ENCODE data around the gene COL25A1. TPM values are rescaled to one million over a fixed set of nuclear protein-coding genes. Genes with fewer than 3 reads are reported as not detected.
A peak's percentile ranks its signal among the peaks of the same experiment; 100 is the strongest.
"Not testable (repeated sequence)": the region's sequence is repeated elsewhere in the genome, so short reads cannot be mapped to it uniquely, and the experiment has no call there.

Gene COL25A1
- total RNA-seq, 1 experiment from 2014 or later, result 10.4 TPM

- DNase-seq (ENCODE audit: low read depth, low spot score), result no peak
- in situ Hi-C loops (cut with HindIII; ENCODE audit: low pct_unique_long_range_greater_than_20kb, low sequenced_read_pairs), result no loop called here
Measured at GRCh38 chr4:109160494-109160893, 142.0 kb downstream of the COL25A1 start.

GRCh38 chr4:109157696-109158095 lies 144.8 kb downstream of the COL25A1 start:
- in situ Hi-C loops (cut with HindIII; ENCODE audit: low pct_unique_long_range_greater_than_20kb, low sequenced_read_pairs), result no loop called here
- DNase-seq (ENCODE audit: low read depth, low spot score), result no peak

- in situ Hi-C loops (cut with HindIII; ENCODE audit: low pct_unique_long_range_greater_than_20kb, low sequenced_read_pairs), result no loop called here
- DNase-seq (ENCODE audit: low read depth, low spot score), result no peak
Measured at GRCh38 chr4:109157205-109157604, 145.3 kb downstream of the COL25A1 start.

GRCh38 chr4:109156356-109156755 lies 146.1 kb downstream of the COL25A1 start:
- DNase-seq (ENCODE audit: low read depth, low spot score), result no peak
- in situ Hi-C loops (cut with HindIII; ENCODE audit: low pct_unique_long_range_greater_than_20kb, low sequenced_read_pairs), result no loop called here

- no peak for DNase-seq (ENCODE audit: low read depth, low spot score)
- in situ Hi-C loops (cut with HindIII; ENCODE audit: low pct_unique_long_range_greater_than_20kb, low sequenced_read_pairs), result no loop called here
Measured at GRCh38 chr4:109155682-109156283, 146.7 kb downstream of the COL25A1 start.

- in situ Hi-C loops (cut with HindIII; ENCODE audit: low pct_unique_long_range_greater_than_20kb, low sequenced_read_pairs), result no loop called here
- peak; percentile 36 for DNase-seq (ENCODE audit: low read depth, low spot score)
Measured at GRCh38 chr4:109155084-109155483, 147.4 kb downstream of the COL25A1 start.

GRCh38 chr4:109154424-109154823 lies 148.0 kb downstream of the COL25A1 start:
- no peak for DNase-seq (ENCODE audit: low read depth, low spot score)
- in situ Hi-C loops (cut with HindIII; ENCODE audit: low pct_unique_long_range_greater_than_20kb, low sequenced_read_pairs), result no loop called here

GRCh38 chr4:109149836-109150235 lies 152.6 kb downstream of the COL25A1 start:
- in situ Hi-C loops (cut with HindIII; ENCODE audit: low pct_unique_long_range_greater_than_20kb, low sequenced_read_pairs), result no loop called here
- no peak for DNase-seq (ENCODE audit: low read depth, low spot score)

GRCh38 chr4:109148577-109149075 lies 153.8 kb downstream of the COL25A1 start:
- no peak for DNase-seq (ENCODE audit: low read depth, low spot score)
- in situ Hi-C loops (cut with HindIII; ENCODE audit: low pct_unique_long_range_greater_than_20kb, low sequenced_read_pairs), result no loop called here

GRCh38 chr4:109147135-109147534 lies 155.3 kb downstream of the COL25A1 start:
- in situ Hi-C loops (cut with HindIII; ENCODE audit: low pct_unique_long_range_greater_than_20kb, low sequenced_read_pairs), result no loop called here

GRCh38 chr4:109146499-109146898 lies 156.0 kb downstream of the COL25A1 start:
- in situ Hi-C loops (cut with HindIII; ENCODE audit: low pct_unique_long_range_greater_than_20kb, low sequenced_read_pairs), result no loop called here

More at GRCh38 chr4:109147135-109147534, 155.3 kb downstream of the COL25A1 start:
- DNase-seq (ENCODE audit: low read depth, low spot score), result no peak

GRCh38 chr4:109138125-109138524 lies 164.3 kb downstream of the COL25A1 start:
- DNase-seq (ENCODE audit: low read depth, low spot score); in situ Hi-C loops (cut with HindIII; ENCODE audit: low pct_unique_long_range_greater_than_20kb, low sequenced_read_pairs): not testable (repeated sequence)

More at GRCh38 chr4:109146499-109146898, 156.0 kb downstream of the COL25A1 start:
- DNase-seq (ENCODE audit: low read depth, low spot score), result no peak

GRCh38 chr4:109134921-109135320 lies 167.5 kb downstream of the COL25A1 start:
- DNase-seq (ENCODE audit: low read depth, low spot score), result no peak
- in situ Hi-C loops (cut with HindIII; ENCODE audit: low pct_unique_long_range_greater_than_20kb, low sequenced_read_pairs), result no loop called here

- in situ Hi-C loops (cut with HindIII; ENCODE audit: low pct_unique_long_range_greater_than_20kb, low sequenced_read_pairs), result no loop called here
Measured at GRCh38 chr4:109134268-109134667, 168.2 kb downstream of the COL25A1 start.

GRCh38 chr4:109131559-109131958 lies 170.9 kb downstream of the COL25A1 start:
- no peak for DNase-seq (ENCODE audit: low read depth, low spot score)
- in situ Hi-C loops (cut with HindIII; ENCODE audit: low pct_unique_long_range_greater_than_20kb, low sequenced_read_pairs), result no loop called here

More at GRCh38 chr4:109134268-109134667, 168.2 kb downstream of the COL25A1 start:
- DNase-seq (ENCODE audit: low read depth, low spot score), result no peak

- in situ Hi-C loops (cut with HindIII; ENCODE audit: low pct_unique_long_range_greater_than_20kb, low sequenced_read_pairs), result no loop called here
- no peak for DNase-seq (ENCODE audit: low read depth, low spot score)
Measured at GRCh38 chr4:109128589-109128988, 173.9 kb downstream of the COL25A1 start.

- DNase-seq (ENCODE audit: low read depth, low spot score), result no peak
Measured at GRCh38 chr4:109127866-109128265, 174.6 kb downstream of the COL25A1 start.

GRCh38 chr4:109126856-109127255 lies 175.6 kb downstream of the COL25A1 start:
- no peak for DNase-seq (ENCODE audit: low read depth, low spot score)
- in situ Hi-C loops (cut with HindIII; ENCODE audit: low pct_unique_long_range_greater_than_20kb, low sequenced_read_pairs), result no loop called here

More at GRCh38 chr4:109127866-109128265, 174.6 kb downstream of the COL25A1 start:
- in situ Hi-C loops (cut with HindIII; ENCODE audit: low pct_unique_long_range_greater_than_20kb, low sequenced_read_pairs), result no loop called here

- in situ Hi-C loops (cut with HindIII; ENCODE audit: low pct_unique_long_range_greater_than_20kb, low sequenced_read_pairs), result no loop called here
- DNase-seq (ENCODE audit: low read depth, low spot score), result no peak
Measured at GRCh38 chr4:109125084-109125483, 177.4 kb downstream of the COL25A1 start.

All from SK-MEL-5 (cell line).